ENCODE data around the gene PHLDB1.
"Not testable (repeated sequence)": the region's sequence is repeated elsewhere in the genome, so short reads cannot be mapped to it uniquely, and the experiment has no call there.

PHLDB1 gene

DNA sequence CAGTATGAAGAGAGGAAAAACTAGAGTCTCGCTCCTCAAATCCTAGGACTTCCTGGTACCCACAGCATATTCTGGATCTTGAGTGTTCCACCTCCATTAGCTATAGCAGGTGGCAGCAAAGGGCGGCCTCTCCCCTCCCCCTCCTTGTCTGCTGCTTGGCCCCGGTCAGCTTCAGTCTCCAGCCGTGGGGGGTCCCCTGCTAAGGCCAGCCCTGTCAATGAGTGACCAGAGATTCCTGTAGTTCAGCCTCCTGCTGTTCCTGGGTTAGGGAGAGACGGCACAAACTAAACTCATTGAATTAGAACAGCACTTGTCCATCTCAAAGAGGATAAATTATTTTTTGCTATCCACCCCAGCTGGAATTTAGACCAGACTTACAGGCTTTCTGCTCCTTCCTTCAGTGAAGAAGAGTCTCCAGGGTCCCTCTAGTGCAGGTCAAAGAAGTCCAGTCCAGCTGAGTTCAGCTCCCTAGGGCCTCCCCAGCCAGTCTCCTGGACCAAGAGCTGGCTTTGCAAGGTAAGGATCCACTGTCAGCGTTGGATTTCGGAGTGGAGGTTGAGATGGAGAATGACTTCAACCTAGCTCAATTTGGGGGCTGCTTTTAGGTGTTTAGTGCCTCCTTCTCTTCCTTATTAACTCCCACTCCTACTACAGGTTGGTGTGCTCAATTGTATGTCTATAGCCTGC is 1.1 kb upstream of the PHLDB1 start:
- no peak for DNase-seq (ENCODE audit: low read depth)

- DNase-seq (ENCODE audit: low read depth) = no peak
Observed at GRCh38 chr11:118606844-118607228, 579 bp upstream of the PHLDB1 start.

DNA sequence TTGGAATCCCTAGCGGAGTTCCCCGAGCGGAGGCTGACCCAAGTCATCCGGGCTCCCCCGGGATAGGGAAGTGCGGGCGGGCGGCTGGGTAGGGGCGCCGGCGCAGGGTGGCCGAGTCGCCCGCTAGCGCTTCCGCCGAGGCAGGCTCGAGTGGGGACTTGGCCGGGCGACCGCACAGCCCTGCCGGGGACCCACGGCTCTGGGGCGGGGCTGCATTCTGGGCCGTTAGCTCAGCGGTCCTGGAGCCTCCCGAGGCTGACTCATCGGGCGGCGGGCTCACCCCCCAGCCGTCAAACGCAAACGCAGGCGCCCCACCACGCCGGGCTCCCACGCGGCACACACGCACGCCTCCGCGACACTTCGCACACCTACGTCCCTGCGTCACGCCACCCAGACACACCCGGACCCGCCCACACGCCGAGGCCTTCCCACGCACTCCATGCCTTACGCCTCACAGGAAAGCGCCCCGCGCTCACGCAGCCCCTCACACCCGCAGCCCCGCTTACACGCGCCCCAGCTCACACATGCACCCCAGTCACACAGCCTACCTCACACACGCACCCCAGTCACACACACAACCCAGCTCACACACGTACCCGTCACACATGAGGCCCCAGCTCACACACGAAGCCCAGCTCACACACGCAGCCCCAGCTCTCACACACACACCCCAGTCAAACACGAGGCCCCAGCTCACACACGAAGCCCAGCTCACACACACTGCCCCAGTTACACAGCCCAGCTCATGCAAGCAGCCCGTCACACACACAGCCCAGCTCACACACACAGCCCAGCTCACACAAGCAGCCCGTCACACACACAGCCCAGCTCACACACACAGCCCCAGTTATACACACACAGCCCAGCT is 1.2 kb downstream of the PHLDB1 start:
- DNase-seq (ENCODE audit: low read depth) = peak; percentile 83

- DNase-seq (ENCODE audit: low read depth) = peak; percentile 44
Observed at GRCh38 chr11:118609380-118610224, 2.2 kb downstream of the PHLDB1 start.

- no peak for DNase-seq (ENCODE audit: low read depth)
Observed at GRCh38 chr11:118610225-118610772, 2.9 kb downstream of the PHLDB1 start.

- DNase-seq (ENCODE audit: low read depth) = peak; percentile 68
Observed at GRCh38 chr11:118610773-118611432, 3.5 kb downstream of the PHLDB1 start.

- not testable (repeated sequence) for DNase-seq (ENCODE audit: low read depth)
Observed at GRCh38 chr11:118611433-118611795, 4.0 kb downstream of the PHLDB1 start.

GRCh38 chr11:118612378-118612777 is 5.0 kb downstream of the PHLDB1 start:
- DNase-seq (ENCODE audit: low read depth) = no peak

GRCh38 chr11:118614511-118614910 is 7.1 kb downstream of the PHLDB1 start:
- DNase-seq (ENCODE audit: low read depth) = no peak

DNA sequence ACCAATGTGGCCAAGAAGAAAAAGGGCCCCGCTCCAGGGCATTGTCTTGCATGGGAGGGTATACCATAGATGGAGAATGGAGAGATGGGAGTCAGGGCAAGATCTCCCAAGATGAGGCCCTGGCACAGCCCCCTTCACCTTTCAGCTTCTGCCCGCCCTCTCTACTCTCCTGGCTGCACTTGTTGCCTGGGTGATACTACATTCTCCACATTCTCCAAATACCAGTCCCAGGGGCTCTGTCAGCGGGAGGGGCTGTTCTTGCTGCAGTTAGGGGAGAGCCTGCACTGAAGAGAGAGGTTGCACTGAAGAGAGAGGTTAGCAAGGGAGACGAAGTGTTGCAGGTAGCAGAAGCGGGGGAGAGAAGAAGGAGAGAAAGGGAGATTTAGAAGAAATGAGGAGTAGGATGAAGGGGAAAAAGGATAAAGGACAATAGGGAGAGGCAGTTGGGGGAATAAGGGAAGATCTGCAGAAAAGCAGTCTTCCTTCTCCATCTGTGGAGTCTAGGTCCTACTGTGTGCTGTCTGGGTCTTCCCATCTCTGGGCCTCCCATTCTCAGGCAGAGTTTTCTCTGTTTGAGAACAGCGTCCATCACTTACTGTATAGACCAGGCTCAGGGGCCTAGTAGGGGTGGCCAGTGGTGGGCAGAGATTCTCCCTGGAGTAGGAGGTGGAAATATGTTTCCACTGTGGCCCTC is 8.0 kb downstream of the PHLDB1 start:
- peak; percentile 37 for DNase-seq (ENCODE audit: low read depth)

- no peak for DNase-seq (ENCODE audit: low read depth)
Observed at GRCh38 chr11:118615976-118616371, 8.6 kb downstream of the PHLDB1 start.

GRCh38 chr11:118618115-118618990 is 10.9 kb downstream of the PHLDB1 start:
- DNase-seq (ENCODE audit: low read depth) = peak; percentile 85

GRCh38 chr11:118618991-118619375 is 11.6 kb downstream of the PHLDB1 start:
- peak; percentile 66 for DNase-seq (ENCODE audit: low read depth)

DNA sequence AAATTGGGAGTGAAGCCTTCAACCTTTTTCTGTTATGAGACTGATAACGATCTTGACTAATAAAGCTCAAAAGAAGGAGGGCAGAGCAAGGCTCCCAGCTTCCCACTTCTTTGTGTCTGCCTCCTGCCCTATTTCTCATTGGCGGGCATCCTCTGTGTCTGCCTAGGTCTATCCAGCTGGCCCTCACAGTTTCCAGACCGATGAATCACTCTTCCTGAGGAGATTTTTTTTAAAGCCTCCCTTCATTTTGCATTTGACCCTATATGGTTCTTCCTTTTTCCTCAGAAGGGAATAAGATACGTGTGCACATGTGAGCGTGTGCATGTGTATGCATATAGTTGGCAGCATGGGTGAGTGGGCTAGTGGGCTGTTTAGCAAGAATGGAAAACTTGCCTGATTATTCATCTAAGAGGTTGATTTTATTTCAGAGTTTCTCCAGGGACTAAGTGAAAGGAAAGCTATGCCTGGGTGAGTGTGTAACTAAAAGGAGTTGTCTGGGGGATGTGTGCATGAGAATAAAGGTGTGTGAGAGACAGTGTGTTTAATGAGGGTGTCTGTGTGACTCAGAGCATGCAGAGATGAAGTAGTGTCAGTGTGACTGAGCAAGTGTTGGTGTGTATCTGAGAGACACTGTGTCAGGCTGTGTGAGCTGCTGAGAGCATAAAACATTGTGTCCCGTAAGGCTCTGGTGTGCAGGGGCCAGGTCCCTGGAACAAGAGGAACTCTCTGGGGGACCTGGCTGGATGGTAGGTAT is 12.2 kb downstream of the PHLDB1 start:
- peak; percentile 97 for DNase-seq (ENCODE audit: low read depth)

- no peak for DNase-seq (ENCODE audit: low read depth)
Observed at GRCh38 chr11:118620529-118621070, 13.2 kb downstream of the PHLDB1 start.

DNA sequence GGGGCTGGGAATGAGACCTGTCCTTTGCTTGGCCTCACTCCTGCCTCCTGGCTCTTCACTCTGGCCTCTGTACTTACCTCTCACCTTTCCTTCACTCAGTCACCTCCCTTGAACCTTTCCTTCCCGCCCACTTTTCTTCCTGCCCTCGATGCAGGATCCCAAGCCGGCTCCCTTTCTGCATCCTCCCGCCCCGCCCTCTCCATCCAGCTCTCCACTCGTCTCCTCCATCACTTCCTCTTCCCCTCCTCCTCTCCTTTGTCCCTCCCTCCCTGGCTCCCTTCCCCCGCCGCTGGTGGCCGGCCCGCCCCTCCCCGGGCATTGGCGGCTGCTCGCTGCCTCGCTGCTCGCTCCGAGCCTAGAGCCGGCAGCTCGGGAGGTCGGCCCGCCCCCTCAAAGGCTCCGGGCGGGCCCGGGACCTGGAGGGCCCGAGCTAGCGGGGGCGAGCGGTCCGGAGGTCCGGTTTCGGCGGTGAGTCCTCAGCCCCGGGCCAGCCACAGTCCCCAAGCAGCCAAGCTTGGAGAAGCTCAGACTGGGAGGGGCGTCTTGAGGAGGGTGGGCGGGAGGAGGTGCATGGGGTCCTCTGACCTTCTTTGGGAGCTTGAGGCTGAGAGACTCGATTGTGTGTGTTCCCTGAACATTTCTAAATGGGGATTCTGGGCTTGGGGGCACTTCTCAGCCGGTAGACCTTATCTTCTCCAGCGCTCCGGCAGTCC is 13.8 kb downstream of the PHLDB1 start:
- DNase-seq (ENCODE audit: low read depth) = peak; percentile 91

GRCh38 chr11:118621784-118622375 is 14.5 kb downstream of the PHLDB1 start:
- no peak for DNase-seq (ENCODE audit: low read depth)

Measured in iris pigment epithelial cell (primary cell).